GM18870 (cell line): ENCODE measurements around the gene MROH2A.

ENCODE experiments used
- ATAC-seq: cut with Tn5 transposase; IDR thresholded peaks from one replicate; pipeline ENCODE4 v1.9.1; 2021; ENCODE audit warnings: moderate library complexity; ENCODE audit not compliant: unreplicated experiment

The MROH2A gene

GRCh38 chr2:233799087-233799665 lies 21.0 kb downstream of the MROH2A start:
- no peak for ATAC-seq

DNA sequence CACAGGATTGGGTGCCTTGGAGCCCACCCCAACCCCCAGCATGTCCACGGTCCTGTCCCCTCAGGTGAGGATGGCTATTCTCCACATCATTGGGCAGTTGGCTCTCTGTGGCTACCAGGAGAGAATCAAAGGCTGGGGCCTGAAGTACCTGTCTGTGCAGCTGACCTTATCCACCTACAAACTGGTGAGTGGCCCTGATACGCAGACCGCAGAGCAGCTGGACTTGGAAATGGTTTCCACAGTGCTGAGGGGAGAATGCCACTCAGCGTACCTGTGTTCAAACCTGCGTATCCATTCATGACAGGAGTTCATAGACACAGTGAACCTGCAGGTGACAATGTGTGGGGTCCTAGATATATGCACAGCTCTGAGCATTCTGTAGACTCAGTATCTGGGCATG lies 21.6 kb downstream of the MROH2A start:
- no peak for ATAC-seq

- ATAC-seq: no peak
These were observed 22.1 kb downstream of the MROH2A start for GRCh38 chr2:233800208-233800607.

DNA sequence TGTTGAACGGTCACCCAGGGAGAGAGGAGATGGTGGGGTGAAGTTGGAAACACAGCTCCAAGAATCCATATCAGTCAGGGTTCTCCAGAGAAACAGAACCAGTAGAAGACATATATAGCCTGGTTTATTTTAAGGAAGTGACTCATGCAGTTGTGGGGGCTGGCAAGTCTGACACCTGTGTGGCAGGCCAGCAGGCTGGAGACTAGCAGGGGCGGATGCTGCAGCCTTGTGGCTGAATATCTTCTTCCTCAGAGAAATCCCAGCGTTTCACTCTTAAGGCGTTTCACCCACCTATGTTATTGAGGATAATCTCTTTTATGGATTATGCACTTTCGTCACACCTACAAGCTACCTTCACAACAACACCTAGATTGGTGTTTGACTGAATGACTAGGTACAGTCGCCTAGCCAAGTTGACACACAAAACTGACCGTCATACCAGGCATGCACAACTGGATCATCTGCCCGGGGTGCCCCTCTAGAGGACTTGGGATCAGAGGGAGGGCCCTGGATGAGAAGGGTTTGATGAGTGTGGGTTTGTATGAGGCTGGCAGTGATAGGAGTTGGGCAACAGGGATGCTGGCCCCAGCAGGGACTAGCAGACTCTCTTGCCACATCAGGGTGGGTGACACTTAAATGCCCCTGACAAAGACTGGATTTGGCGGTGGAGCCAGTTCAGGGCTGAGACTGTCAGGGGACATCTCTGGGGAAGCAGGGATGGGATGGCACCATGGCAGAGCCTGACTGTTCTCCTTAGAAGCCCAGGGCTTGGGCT lies 23.4 kb downstream of the MROH2A start:
- no peak for ATAC-seq

- ATAC-seq: no peak
These were observed 24.1 kb downstream of the MROH2A start for GRCh38 chr2:233802132-233802815.

GRCh38 chr2:233803292-233803911 lies 25.3 kb downstream of the MROH2A start:
- ATAC-seq: no peak

- no peak for ATAC-seq
These were observed 25.9 kb downstream of the MROH2A start for GRCh38 chr2:233803994-233804393.

GRCh38 chr2:233807215-233807865 lies 29.2 kb downstream of the MROH2A start:
- no peak for ATAC-seq

- ATAC-seq: no peak
These were observed 30.1 kb downstream of the MROH2A start for GRCh38 chr2:233807966-233808935.

- no peak for ATAC-seq
These were observed 32.3 kb downstream of the MROH2A start for GRCh38 chr2:233810385-233810784.

GRCh38 chr2:233811087-233811486 lies 33.0 kb downstream of the MROH2A start:
- no peak for ATAC-seq

GRCh38 chr2:233811732-233812131 lies 33.6 kb downstream of the MROH2A start:
- ATAC-seq: no peak

DNA sequence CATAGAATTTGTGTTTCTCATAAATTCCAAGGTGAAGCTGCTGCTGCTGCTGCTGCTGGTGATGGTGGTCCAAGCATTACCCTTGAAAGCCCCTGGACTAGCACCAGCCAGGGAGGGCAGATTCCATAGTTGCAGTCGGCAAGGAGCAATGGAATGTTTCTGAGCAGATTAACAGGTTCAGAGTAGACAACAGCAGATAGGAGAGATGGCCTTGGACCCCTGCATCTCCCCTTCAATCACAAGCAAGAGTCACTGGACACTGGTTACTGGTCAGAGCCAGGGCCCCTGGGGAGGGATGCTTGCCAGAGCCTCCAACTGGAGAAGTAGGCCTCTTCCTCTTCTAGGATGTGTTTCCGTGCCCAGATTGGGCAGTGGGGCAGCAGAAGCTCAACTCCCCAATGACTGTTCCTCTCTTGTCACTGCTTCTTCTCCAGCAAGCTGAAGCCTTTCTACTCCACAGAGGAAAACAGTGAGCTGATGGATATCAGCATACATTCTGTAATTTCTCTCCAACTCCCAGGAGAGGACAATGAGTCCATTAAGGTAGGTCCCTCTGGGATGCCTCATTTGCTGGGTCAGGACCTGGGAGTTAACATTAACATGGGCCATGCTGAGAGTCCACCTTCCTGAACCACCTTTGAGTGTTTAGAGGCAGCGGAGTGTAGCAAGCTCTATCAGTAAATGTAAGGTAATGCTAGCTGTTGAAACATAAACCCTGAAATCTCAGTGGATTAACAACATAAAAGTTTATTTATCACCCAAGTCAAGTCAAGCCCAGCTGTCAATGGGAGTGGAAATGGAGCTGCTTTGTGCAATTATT lies 35.3 kb downstream of the MROH2A start:
- no peak for ATAC-seq

DNA sequence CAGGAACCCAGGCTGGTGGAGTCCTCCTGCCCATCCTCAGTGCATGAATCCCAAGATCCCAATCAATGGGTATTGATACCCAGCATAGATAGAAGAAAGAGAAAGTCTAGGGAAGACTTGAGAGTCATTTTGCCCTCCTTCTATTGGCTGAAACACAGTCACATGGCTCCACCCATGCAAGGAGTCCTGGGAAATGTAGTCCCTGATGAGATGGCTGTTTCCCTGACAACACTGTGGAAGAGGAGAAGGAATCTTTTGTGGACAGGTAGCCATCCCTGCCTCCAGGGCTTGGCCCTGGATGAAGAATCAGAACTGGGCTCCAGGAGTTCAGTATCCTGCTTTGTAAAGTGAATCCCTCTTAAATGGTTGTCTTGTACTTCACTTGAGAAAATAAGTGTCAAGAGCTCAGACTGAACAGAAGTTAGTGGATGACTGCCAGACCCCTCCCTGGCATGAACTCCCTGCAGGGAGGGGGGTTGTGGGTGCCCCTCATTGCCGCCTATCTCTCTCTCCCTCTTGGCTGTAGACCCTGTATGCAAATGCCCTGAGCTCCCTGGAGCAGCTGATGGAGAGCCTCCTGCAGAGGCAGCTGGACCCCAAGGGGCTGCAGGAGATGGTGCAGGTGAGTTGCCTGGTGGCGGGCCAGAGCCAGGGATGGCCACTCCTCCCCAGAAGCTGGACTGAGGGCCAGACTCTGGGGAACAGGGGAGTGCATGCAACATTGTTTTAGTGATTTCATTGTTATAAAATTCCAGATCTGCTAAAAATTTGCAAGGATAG lies 36.1 kb downstream of the MROH2A start:
- ATAC-seq: no peak

- ATAC-seq: no peak
These were observed 37.7 kb downstream of the MROH2A start for GRCh38 chr2:233815861-233816260.

DNA sequence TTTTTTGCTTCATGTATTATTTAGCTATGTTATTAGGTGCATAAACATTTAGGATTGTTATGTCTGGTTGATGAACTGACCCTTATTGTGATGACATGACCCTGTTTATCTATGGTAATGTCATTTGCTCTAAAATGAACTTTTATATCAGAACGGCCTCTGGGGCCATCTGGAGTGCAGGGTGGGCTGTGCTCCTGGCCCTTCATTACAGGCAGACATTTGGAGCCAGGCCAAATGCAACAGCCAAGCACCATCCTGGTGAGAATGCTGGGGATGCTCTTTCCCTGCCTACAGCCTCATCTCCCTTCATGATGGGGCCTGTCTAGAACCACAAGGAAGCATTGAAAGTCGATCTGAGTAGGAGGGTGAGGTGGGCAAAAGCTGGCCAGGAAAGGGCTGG lies 38.2 kb downstream of the MROH2A start:
- no peak for ATAC-seq

DNA sequence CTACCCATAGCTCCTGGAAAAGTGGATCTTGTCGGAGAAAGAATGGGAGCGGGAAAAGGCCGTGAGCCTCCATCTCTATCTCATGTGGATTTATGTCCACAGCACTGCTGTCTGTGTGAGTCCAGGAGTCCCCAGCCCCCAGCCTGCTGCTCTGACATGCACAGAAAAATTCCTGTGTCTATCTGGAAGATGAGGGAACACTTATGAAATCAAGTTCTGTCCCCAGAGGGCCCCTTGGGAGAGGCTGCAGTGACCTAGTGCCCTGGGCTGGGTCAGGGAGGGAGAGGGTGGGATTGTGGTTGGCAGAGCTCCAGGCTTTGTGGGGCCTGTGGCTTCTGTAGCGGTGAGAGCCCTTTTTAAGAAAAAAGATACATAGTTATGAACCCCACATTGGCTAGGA lies 38.6 kb downstream of the MROH2A start:
- ATAC-seq: no peak

- no peak for ATAC-seq
These were observed 39.3 kb downstream of the MROH2A start for GRCh38 chr2:233817361-233817911.
